ENCODE measurements around the gene OR1I1. TPM values are rescaled to one million over a fixed set of nuclear protein-coding genes. Genes with fewer than 3 reads are reported as not detected.
A peak's percentile ranks its signal among the peaks of the same experiment; 100 is the strongest.
"Not testable (repeated sequence)": the region's sequence is repeated elsewhere in the genome, so short reads cannot be mapped to it uniquely, and the experiment has no call there.

OR1I1 gene
- total RNA-seq, 1 donor from 2014 or later = not detected

GRCh38 chr19:15072930-15073647 lies 8.9 kb upstream of the OR1I1 start:
- intact Hi-C loops (cut with micrococcal nuclease) = no loop called here
- Mint-ChIP-seq H3K27ac (no peak overlapping the region), H3K27me3 (ENCODE audit: insufficient read depth) (no peaks in the 10 kb centered on the region), H3K36me3 (ENCODE audit: low read depth) (no peaks in the 10 kb centered on the region), H3K4me1 (ENCODE audit: low read depth) (no peaks in the 10 kb centered on the region), H3K9me3 (no peaks in the 10 kb centered on the region), H3K4me3 (no peak overlapping the region)
- no peak for DNase-seq (ENCODE audit: low spot score)

- H3K27ac Mint-ChIP-seq = no peak overlapping the region
- no peaks in the 10 kb centered on the region for H3K4me1 Mint-ChIP-seq (ENCODE audit: low read depth)
- H3K4me3 Mint-ChIP-seq = no peak overlapping the region
- no peak for DNase-seq (ENCODE audit: low spot score)
- peaks cover 4% of the 10 kb centered on the region for H3K27me3 Mint-ChIP-seq (ENCODE audit: insufficient read depth)
- intact Hi-C loops (cut with micrococcal nuclease) = no loop called here
- no peaks in the 10 kb centered on the region for H3K36me3 Mint-ChIP-seq (ENCODE audit: low read depth)
- no peaks in the 10 kb centered on the region for H3K9me3 Mint-ChIP-seq
Observed at GRCh38 chr19:15074371-15074770, 7.6 kb upstream of the OR1I1 start.

- Mint-ChIP-seq H3K4me1 (ENCODE audit: low read depth) (no peaks in the 10 kb centered on the region), H3K27ac (no peak overlapping the region), H3K27me3 (ENCODE audit: insufficient read depth) (peaks cover 4% of the 10 kb centered on the region), H3K9me3 (no peaks in the 10 kb centered on the region), H3K36me3 (ENCODE audit: low read depth) (no peaks in the 10 kb centered on the region), H3K4me3 (no peak overlapping the region)
- intact Hi-C loops (cut with micrococcal nuclease) = no loop called here
- DNase-seq (ENCODE audit: low spot score) = no peak
Observed at GRCh38 chr19:15075806-15076205, 6.2 kb upstream of the OR1I1 start.

GRCh38 chr19:15080002-15080401 lies 2.0 kb upstream of the OR1I1 start:
- not testable (repeated sequence) for H3K9me3 Mint-ChIP-seq

GRCh38 chr19:15087182-15087581 lies 5.2 kb downstream of the OR1I1 start:
- Mint-ChIP-seq H3K27me3 (ENCODE audit: insufficient read depth) (peaks cover 8% of the 10 kb centered on the region), H3K4me1 (ENCODE audit: low read depth) (peaks cover 4% of the 10 kb centered on the region), H3K4me3 (no peak overlapping the region), H3K27ac (no peak overlapping the region), H3K36me3 (ENCODE audit: low read depth) (no peaks in the 10 kb centered on the region), H3K9me3 (no peaks in the 10 kb centered on the region)
- no peak for DNase-seq (ENCODE audit: low spot score)
- intact Hi-C loops (cut with micrococcal nuclease) = no loop called here

More at GRCh38 chr19:15080002-15080401, 2.0 kb upstream of the OR1I1 start:
- H3K27me3 Mint-ChIP-seq (ENCODE audit: insufficient read depth); H3K36me3 Mint-ChIP-seq (ENCODE audit: low read depth); intact Hi-C loops (cut with micrococcal nuclease); H3K4me1 Mint-ChIP-seq (ENCODE audit: low read depth); H3K27ac Mint-ChIP-seq; H3K4me3 Mint-ChIP-seq; DNase-seq (ENCODE audit: low spot score): not testable (repeated sequence)

- intact Hi-C loops (cut with micrococcal nuclease) = loop anchor here (1.0 kb wide), 3 partner anchors 58 to 464 kb away; no protein-coding TSS in a partner anchor
- Mint-ChIP-seq H3K27me3 (ENCODE audit: insufficient read depth) (peaks cover 8% of the 10 kb centered on the region), H3K9me3 (no peaks in the 10 kb centered on the region), H3K4me3 (no peak overlapping the region), H3K4me1 (ENCODE audit: low read depth) (peaks cover 5% of the 10 kb centered on the region), H3K36me3 (ENCODE audit: low read depth) (no peaks in the 10 kb centered on the region), H3K27ac (no peak overlapping the region)
- DNase-seq (ENCODE audit: low spot score) = peak; percentile 49
Observed at GRCh38 chr19:15091918-15092753, 10.1 kb downstream of the OR1I1 start.

GRCh38 chr19:15093001-15093400 lies 11.0 kb downstream of the OR1I1 start:
- Mint-ChIP-seq H3K9me3 (no peaks in the 10 kb centered on the region), H3K36me3 (ENCODE audit: low read depth) (no peaks in the 10 kb centered on the region), H3K27ac (no peak overlapping the region), H3K27me3 (ENCODE audit: insufficient read depth) (peaks cover 5% of the 10 kb centered on the region), H3K4me3 (no peak overlapping the region), H3K4me1 (ENCODE audit: low read depth) (peaks cover 5% of the 10 kb centered on the region)
- DNase-seq (ENCODE audit: low spot score) = no peak
- intact Hi-C loops (cut with micrococcal nuclease) = no loop called here

GRCh38 chr19:15096223-15096622 lies 14.2 kb downstream of the OR1I1 start:
- Mint-ChIP-seq H3K27me3 (ENCODE audit: insufficient read depth) (no peaks in the 10 kb centered on the region), H3K9me3 (no peaks in the 10 kb centered on the region), H3K27ac (no peak overlapping the region), H3K36me3 (ENCODE audit: low read depth) (no peaks in the 10 kb centered on the region), H3K4me1 (ENCODE audit: low read depth) (peaks cover 5% of the 10 kb centered on the region), H3K4me3 (no peak overlapping the region)
- intact Hi-C loops (cut with micrococcal nuclease) = no loop called here
- DNase-seq (ENCODE audit: low spot score) = no peak

GRCh38 chr19:15097980-15098379 lies 16.0 kb downstream of the OR1I1 start:
- DNase-seq (ENCODE audit: low spot score); H3K27me3 Mint-ChIP-seq (ENCODE audit: insufficient read depth); H3K27ac Mint-ChIP-seq; H3K9me3 Mint-ChIP-seq; H3K36me3 Mint-ChIP-seq (ENCODE audit: low read depth); H3K4me3 Mint-ChIP-seq; intact Hi-C loops (cut with micrococcal nuclease); H3K4me1 Mint-ChIP-seq (ENCODE audit: low read depth): not testable (repeated sequence)

GRCh38 chr19:15098460-15098859 lies 16.4 kb downstream of the OR1I1 start:
- peaks cover 2% of the 10 kb centered on the region for H3K36me3 Mint-ChIP-seq (ENCODE audit: low read depth)
- intact Hi-C loops (cut with micrococcal nuclease) = no loop called here
- H3K27ac Mint-ChIP-seq = no peak overlapping the region
- no peaks in the 10 kb centered on the region for H3K4me1 Mint-ChIP-seq (ENCODE audit: low read depth)
- peaks cover 5% of the 10 kb centered on the region for H3K9me3 Mint-ChIP-seq
- DNase-seq (ENCODE audit: low spot score) = no peak
- H3K4me3 Mint-ChIP-seq = no peak overlapping the region
- no peaks in the 10 kb centered on the region for H3K27me3 Mint-ChIP-seq (ENCODE audit: insufficient read depth)

GRCh38 chr19:15099017-15099582 lies 17.1 kb downstream of the OR1I1 start:
- H3K9me3 Mint-ChIP-seq = peaks cover 9% of the 10 kb centered on the region
- H3K27me3 Mint-ChIP-seq (ENCODE audit: insufficient read depth) = peaks cover under 1% of the 10 kb centered on the region
- no peaks in the 10 kb centered on the region for H3K4me1 Mint-ChIP-seq (ENCODE audit: low read depth)
- no peak overlapping the region for H3K4me3 Mint-ChIP-seq
- peaks cover 4% of the 10 kb centered on the region for H3K36me3 Mint-ChIP-seq (ENCODE audit: low read depth)
- intact Hi-C loops (cut with micrococcal nuclease) = no loop called here
- no peak for DNase-seq (ENCODE audit: low spot score)
- H3K27ac Mint-ChIP-seq = no peak overlapping the region

GRCh38 chr19:15101479-15102082 lies 19.6 kb downstream of the OR1I1 start:
- Mint-ChIP-seq H3K27ac (no peak overlapping the region), H3K9me3 (peaks cover 19% of the 10 kb centered on the region), H3K27me3 (ENCODE audit: insufficient read depth) (peaks cover 14% of the 10 kb centered on the region), H3K4me1 (ENCODE audit: low read depth) (no peaks in the 10 kb centered on the region), H3K36me3 (ENCODE audit: low read depth) (peaks cover 7% of the 10 kb centered on the region), H3K4me3 (no peak overlapping the region)
- intact Hi-C loops (cut with micrococcal nuclease) = loop anchor here (1.0 to 10.0 kb wide), 2 partner anchors 49 to 133 kb away; partner anchors contain the start of gene EPHX3
- peak; percentile 29 for DNase-seq (ENCODE audit: low spot score)
